GM12801 (cell line): ENCODE data around the gene OR4D6.

Experiments
- CTCF ChIP-seq: IDR thresholded peaks from one replicate; pipeline ENCODE4 v1.5.1; 2011; ENCODE audit warnings: control low read depth; ENCODE audit not compliant: insufficient read length; ENCODE audit errors: extremely low read depth

The OR4D6 gene

GRCh38 chr11:59456661-59457060 lies at the start of gene OR4D6:
TSS of gene OR4D6 (plus strand) at chr11:59456961. CDS start at chr11:59456961, 0 bp downstream.
- no peak for TF ChIP-seq CTCF

- no peak for TF ChIP-seq CTCF
Measured at GRCh38 chr11:59413646-59414045, 43.1 kb upstream of the OR4D6 start.

GRCh38 chr11:59415111-59415510 lies 41.6 kb upstream of the OR4D6 start:
- TF ChIP-seq CTCF: no peak

- TF ChIP-seq CTCF: no peak
Measured at GRCh38 chr11:59416613-59417012, 40.1 kb upstream of the OR4D6 start.

GRCh38 chr11:59417023-59417422 lies 39.7 kb upstream of the OR4D6 start:
- no peak for TF ChIP-seq CTCF

GRCh38 chr11:59418156-59418555 lies 38.6 kb upstream of the OR4D6 start:
- TF ChIP-seq CTCF: no peak

GRCh38 chr11:59423835-59424234 lies 32.9 kb upstream of the OR4D6 start:
- TF ChIP-seq CTCF: no peak

- TF ChIP-seq CTCF: no peak
Measured at GRCh38 chr11:59425131-59425530, 31.6 kb upstream of the OR4D6 start.
